Mesothelial cell of epicardium (in vitro differentiated cells): ENCODE measurements around the gene CATSPER3. TPM values are rescaled to one million over a fixed set of nuclear protein-coding genes. Genes with fewer than 3 reads are reported as not detected.

Experiments
- DNase-seq, 2 experiments: peaks; one replicate each; pipeline ENCODE4 v3.0.0; 2021; ENCODE audit warnings: low spot score in 2 of 2; ENCODE audit not compliant: unreplicated experiment in 2 of 2
- H3K27ac Mint-ChIP-seq: 2 replicates; pipeline ENCODE4 v1.8.0; 2021; ENCODE audit warnings: mixed read lengths
- H3K27me3 Mint-ChIP-seq: 2 replicates; pipeline ENCODE4 v1.8.0; 2021; ENCODE audit warnings: low read depth, mixed read lengths
- H3K36me3 Mint-ChIP-seq: 2 replicates; pipeline ENCODE4 v1.8.0; 2021; ENCODE audit warnings: mixed read lengths
- H3K4me1 Mint-ChIP-seq: 2 replicates; pipeline ENCODE4 v1.8.0; 2021; ENCODE audit warnings: mixed read lengths
- H3K4me3 Mint-ChIP-seq: 2 replicates; pipeline ENCODE4 v1.8.0; 2021; ENCODE audit warnings: mild to moderate bottlenecking, moderate library complexity, mixed read lengths
- H3K9me3 Mint-ChIP-seq: 2 replicates; pipeline ENCODE4 v1.8.0; 2021; ENCODE audit warnings: mixed read lengths
- CTCF ChIP-seq: fragments of 200-600 bp; sonication (generic); IDR thresholded peaks from one replicate; pipeline ENCODE4 v1.5.0; 2021; ENCODE audit warnings: antibody characterized with exemption; ENCODE audit not compliant: unreplicated experiment
- total RNA-seq: library from RNA; stranded (reverse); gene quantifications from 3 replicates; pipeline ENCODE4 v1.2.1, GENCODE V29; 2021

The CATSPER3 gene
- total RNA-seq, 1 donor from 2014 or later: 1.5 TPM

- TF ChIP-seq CTCF: no peak
- Mint-ChIP-seq H3K4me1 (peaks cover 20% of the 10 kb centered on the region), H3K27me3 (no peaks in the 10 kb centered on the region), H3K9me3 (no peaks in the 10 kb centered on the region), H3K27ac (no peak overlapping the region), H3K4me3 (no peak overlapping the region), H3K36me3 (peaks cover 12% of the 10 kb centered on the region)
- no peak for DNase-seq
Observed at GRCh38 chr5:134969166-134969565, 1.5 kb downstream of the CATSPER3 start.

GRCh38 chr5:134975078-134975715, 7.5 kb downstream of the CATSPER3 start:
- no peak for DNase-seq
- Mint-ChIP-seq H3K36me3 (peaks cover 34% of the 10 kb centered on the region), H3K9me3 (peaks cover 35% of the 10 kb centered on the region), H3K4me1 (peaks cover 4% of the 10 kb centered on the region), H3K27ac (no peak overlapping the region), H3K27me3 (no peaks in the 10 kb centered on the region), H3K4me3 (no peak overlapping the region)
- no peak for TF ChIP-seq CTCF

GRCh38 chr5:134975843-134976242, 8.1 kb downstream of the CATSPER3 start:
- Mint-ChIP-seq H3K9me3 (peaks cover 35% of the 10 kb centered on the region), H3K36me3 (peaks cover 35% of the 10 kb centered on the region), H3K27ac (no peak overlapping the region), H3K27me3 (no peaks in the 10 kb centered on the region), H3K4me3 (no peak overlapping the region), H3K4me1 (peaks cover 4% of the 10 kb centered on the region)
- TF ChIP-seq CTCF: no peak
- DNase-seq: no peak

- H3K36me3 Mint-ChIP-seq: peaks cover 43% of the 10 kb centered on the region
- H3K4me3 Mint-ChIP-seq: no peak overlapping the region
- peaks cover 41% of the 10 kb centered on the region for H3K9me3 Mint-ChIP-seq
- no peak overlapping the region for H3K27ac Mint-ChIP-seq
- TF ChIP-seq CTCF: no peak
- H3K4me1 Mint-ChIP-seq: peaks cover 4% of the 10 kb centered on the region
- H3K27me3 Mint-ChIP-seq: no peaks in the 10 kb centered on the region
- DNase-seq: no peak
Observed at GRCh38 chr5:134976841-134977240, 9.1 kb downstream of the CATSPER3 start.

GRCh38 chr5:134979416-134979815, 11.7 kb downstream of the CATSPER3 start:
- no peak for TF ChIP-seq CTCF
- peaks cover 59% of the 10 kb centered on the region for H3K36me3 Mint-ChIP-seq
- H3K27ac Mint-ChIP-seq: no peak overlapping the region
- H3K9me3 Mint-ChIP-seq: peaks cover 66% of the 10 kb centered on the region
- DNase-seq: no peak
- H3K4me3 Mint-ChIP-seq: no peak overlapping the region
- no peaks in the 10 kb centered on the region for H3K27me3 Mint-ChIP-seq
- no peaks in the 10 kb centered on the region for H3K4me1 Mint-ChIP-seq

GRCh38 chr5:134982230-134982629, 14.5 kb downstream of the CATSPER3 start:
- peaks cover 45% of the 10 kb centered on the region for H3K36me3 Mint-ChIP-seq
- no peak for TF ChIP-seq CTCF
- no peak overlapping the region for H3K27ac Mint-ChIP-seq
- no peak for DNase-seq
- H3K9me3 Mint-ChIP-seq: peaks cover 53% of the 10 kb centered on the region
- no peaks in the 10 kb centered on the region for H3K27me3 Mint-ChIP-seq
- no peaks in the 10 kb centered on the region for H3K4me1 Mint-ChIP-seq
- H3K4me3 Mint-ChIP-seq: no peak overlapping the region
